GM13976 (cell line): ENCODE measurements around the gene SLC40A1.

Experiments used
- DNase-seq: peaks from one replicate; pipeline ENCODE4 v3.0.0; 2012; ENCODE audit warnings: low spot score
- in situ Hi-C: fragments of 300-500 bp; cut with MboI; formaldehyde crosslinking; loops from one replicate; pipeline ENCODE4 v1.12.0; 2022; ENCODE audit warnings: low sequenced_read_pairs, mixed read lengths, inconsistent platforms; ENCODE audit not compliant: unreplicated experiment
- TF ChIP-seq, protein P1 (sequence below): IDR thresholded peaks from 2 replicates; pipeline ENCODE4 v1.5.1; 2012; ENCODE audit warnings: borderline replicate concordance, mild to moderate bottlenecking; ENCODE audit not compliant: insufficient read depth; ENCODE audit errors: extremely low read depth, missing control alignments, control extremely low read depth

SLC40A1 gene

DNA sequence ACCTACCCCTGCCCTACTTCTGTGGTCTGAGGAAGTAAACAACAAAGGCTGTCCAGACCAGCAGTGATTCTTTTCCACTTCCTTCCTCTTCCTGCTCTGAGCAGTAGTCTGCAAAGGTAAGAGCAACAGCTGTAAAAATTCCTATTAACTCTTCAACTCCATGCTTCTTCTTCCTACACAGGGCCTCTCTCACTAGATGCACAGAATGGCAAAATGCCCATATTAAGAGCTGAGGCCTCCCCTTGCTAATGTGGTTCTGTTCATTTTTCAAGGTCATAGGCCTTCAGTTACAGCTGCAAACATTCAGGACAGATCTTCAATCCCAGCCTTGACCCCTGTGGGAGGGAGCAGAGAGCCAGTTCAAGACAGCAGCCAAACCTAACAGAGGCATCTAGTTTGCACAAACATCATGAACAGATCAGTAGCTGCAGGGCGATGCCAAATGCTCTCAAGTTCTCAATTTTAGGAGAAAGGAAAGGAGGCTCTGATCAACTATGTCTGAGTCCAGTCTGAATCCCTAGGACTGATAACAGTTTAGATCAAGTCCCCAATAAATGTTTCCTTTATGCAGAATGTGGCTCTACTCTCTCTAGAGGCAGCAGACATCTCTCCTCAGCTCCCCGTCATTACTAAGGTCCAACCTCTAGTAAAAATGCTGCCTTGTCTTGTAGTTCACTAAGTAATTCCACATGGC is 20.9 kb downstream of the SLC40A1 start:
- in situ Hi-C loops: no loop called here
- TF ChIP-seq, protein P1, sequence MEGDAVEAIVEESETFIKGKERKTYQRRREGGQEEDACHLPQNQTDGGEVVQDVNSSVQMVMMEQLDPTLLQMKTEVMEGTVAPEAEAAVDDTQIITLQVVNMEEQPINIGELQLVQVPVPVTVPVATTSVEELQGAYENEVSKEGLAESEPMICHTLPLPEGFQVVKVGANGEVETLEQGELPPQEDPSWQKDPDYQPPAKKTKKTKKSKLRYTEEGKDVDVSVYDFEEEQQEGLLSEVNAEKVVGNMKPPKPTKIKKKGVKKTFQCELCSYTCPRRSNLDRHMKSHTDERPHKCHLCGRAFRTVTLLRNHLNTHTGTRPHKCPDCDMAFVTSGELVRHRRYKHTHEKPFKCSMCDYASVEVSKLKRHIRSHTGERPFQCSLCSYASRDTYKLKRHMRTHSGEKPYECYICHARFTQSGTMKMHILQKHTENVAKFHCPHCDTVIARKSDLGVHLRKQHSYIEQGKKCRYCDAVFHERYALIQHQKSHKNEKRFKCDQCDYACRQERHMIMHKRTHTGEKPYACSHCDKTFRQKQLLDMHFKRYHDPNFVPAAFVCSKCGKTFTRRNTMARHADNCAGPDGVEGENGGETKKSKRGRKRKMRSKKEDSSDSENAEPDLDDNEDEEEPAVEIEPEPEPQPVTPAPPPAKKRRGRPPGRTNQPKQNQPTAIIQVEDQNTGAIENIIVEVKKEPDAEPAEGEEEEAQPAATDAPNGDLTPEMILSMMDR: no peak
- no peak for DNase-seq

DNA sequence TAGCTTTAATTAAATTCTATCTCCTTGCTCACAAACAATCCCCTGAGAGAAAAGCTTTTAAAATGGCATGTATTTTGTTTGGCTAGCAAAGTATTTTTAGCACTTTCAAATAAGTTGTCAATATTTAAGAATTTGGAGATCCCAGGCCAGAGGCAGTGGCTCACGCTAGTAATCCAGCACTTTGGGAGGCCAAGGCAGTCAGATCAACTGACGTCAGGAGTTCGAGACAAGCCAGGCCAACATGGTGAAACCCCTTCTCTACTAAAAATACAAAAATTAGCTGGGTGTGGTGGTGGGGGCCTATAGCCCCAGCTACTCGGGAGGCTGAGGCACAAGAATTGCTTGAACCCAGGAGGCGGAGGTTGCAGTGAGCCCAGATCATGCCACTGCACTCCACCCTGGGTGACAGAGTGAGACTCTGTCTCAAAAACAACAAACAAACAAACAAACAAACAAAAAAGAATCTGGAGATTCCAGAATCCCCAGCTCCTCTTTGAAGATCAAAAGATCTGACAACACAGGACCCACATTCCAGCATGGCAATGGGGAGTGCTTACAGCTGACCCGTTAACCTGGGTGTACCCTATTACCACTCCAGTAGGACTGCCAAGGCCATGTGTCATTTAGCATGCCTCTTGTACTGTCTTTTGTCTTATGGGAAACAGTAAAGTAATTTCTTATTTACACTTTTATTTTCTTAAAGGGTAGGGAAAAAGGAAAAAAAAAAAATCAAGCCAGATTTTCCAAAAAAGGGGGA is 21.9 kb downstream of the SLC40A1 start:
- TF ChIP-seq, protein P1: no peak
- DNase-seq: no peak
- in situ Hi-C loops: no loop called here

DNA sequence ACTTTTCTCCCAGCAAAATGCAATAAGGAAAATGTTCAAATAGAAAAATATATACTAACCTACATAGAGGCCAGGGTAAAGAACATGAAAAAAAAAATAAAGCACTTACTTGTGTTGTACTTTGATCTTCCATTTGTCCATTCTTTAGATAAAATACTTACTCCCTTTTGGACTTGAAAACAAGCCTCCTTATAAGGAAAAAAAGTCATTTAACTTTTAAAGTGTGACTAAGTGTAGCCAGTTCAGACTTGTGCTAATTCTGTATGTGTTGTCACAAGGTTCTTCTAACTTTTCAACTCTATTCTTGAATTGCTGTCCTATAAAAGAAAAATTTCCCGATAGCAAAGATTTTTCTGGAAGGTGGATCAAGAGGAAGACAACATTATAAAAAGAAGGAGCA is 23.2 kb downstream of the SLC40A1 start:
- in situ Hi-C loops: no loop called here
- no peak for DNase-seq
- TF ChIP-seq, protein P1: no peak

DNA sequence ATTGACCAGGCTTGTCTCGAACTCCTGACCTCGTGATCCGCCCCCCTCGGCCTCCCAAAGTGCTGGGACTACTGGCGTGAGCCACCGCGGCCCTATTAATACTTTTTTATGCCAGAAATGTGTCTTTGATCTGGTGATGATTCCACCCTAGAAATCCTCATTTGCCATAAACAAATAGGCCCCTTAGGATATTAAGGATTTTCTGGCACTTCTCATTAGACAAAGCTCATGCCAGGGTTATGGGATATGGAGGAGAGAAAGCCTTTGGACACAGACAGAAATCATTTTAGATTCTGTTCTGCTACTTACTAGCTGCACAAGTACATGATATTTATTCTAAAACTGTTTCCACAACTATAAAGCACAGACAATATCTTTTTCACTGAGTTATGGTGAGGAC is 24.1 kb downstream of the SLC40A1 start:
- in situ Hi-C loops: no loop called here
- DNase-seq: no peak
- TF ChIP-seq, protein P1: no peak

DNA sequence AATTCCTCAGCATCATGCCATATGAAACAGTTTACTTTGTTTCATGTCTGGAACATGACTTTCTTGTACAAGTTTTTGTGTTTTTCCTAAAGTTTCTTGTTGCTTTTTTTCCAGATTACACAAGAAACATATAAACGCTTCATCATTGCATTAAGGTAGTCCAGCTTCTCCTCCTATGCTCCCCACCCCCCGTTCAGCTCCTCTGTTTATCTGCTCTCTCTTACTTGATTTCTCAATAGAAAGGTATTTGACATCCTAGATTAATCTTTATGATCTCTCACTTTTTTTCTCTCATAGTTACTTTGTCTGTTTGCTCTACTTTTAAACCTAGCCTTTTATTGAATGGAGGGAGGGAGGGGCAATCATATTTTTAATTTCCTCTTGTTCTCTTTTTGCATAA is 25.4 kb downstream of the SLC40A1 start:
- TF ChIP-seq, protein P1: no peak
- in situ Hi-C loops: no loop called here
- DNase-seq: no peak

DNA sequence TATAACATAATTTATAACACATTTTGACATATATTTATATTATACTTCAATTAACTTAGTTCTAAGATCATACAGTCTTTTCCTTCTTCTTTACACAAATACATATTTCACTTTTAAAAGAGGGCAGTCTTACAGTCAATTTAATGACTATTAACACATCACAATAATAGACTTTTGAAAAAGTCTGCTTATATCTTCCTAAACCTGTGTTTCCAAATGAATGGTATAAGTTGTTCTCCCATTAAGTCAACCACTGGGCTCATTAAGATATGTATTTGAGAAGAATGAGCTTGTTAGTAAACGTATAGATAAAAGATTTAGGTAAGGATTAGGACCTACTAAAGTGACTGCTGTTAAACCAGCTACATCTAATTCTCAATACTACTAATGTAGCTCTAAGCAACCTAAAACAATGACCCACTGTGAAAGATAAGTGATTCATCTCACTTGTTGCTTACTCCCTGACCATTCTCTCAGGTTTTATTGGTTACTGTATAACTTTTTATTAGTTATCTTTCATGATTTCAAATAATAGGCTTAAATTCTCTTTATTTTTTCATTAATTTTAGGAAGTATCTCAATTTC is 27.0 kb downstream of the SLC40A1 start:
- TF ChIP-seq, protein P1: no peak
- in situ Hi-C loops: no loop called here
- no peak for DNase-seq
